Activated naive CD4-positive, alpha-beta T cell treated with anti-CD3 and anti-CD28 coated beads, Interleukin-2, amount 50 U/mL, for 72 hours (primary cell): ENCODE data around the gene FAM187B. TPM values are rescaled to one million over a fixed set of nuclear protein-coding genes. Genes with fewer than 3 reads are reported as not detected.
"Not testable (repeated sequence)": the region's sequence is repeated elsewhere in the genome, so short reads cannot be mapped to it uniquely, and the experiment has no call there.

ENCODE experiments used
- ATAC-seq, 2 donors: fragments of 150-1000 bp; cut with Tn5 transposase; 2 replicates each; pipeline ENCODE4 v1.10.0; 2021; ENCODE audit warnings: mild to moderate bottlenecking in 2 of 2, moderate library complexity in 2 of 2
- DNase-seq, 2 donors: peaks; one replicate each; pipeline ENCODE4 v3.0.0; 2021 to 2022; ENCODE audit warnings: low spot score in 2 of 2
- H3K27ac Mint-ChIP-seq, 2 donors: one replicate each; pipeline ENCODE4 v1.8.0; 2022; ENCODE audit warnings: mild to moderate bottlenecking in 2 of 2, mixed read lengths in 2 of 2
- H3K36me3 Mint-ChIP-seq, 2 donors: one replicate each; pipeline ENCODE4 v1.8.0; 2022; ENCODE audit warnings: mixed read lengths in 2 of 2
- H3K9me3 Mint-ChIP-seq, 2 donors: one replicate each; pipeline ENCODE4 v1.8.0; 2022; ENCODE audit warnings: mixed read lengths in 2 of 2
- total RNA-seq, 2 donors: library from RNA; stranded (reverse); gene quantifications; one replicate each; pipeline ENCODE4 v1.2.3, GENCODE V29; 2022

The FAM187B gene
- total RNA-seq, 2 donors from 2014 or later: not detected

GRCh38 chr19:35223862-35224505 is 4.6 kb downstream of the FAM187B start:
- Mint-ChIP-seq H3K36me3 (peaks cover 0 to 8% of the 10 kb centered on the region in 2 donors), H3K27ac (no peak overlapping the region), H3K9me3 (peaks cover 6 to 7% of the 10 kb centered on the region in 2 donors)
- ATAC-seq (no peak), DNase-seq (peak in 1 of 2 donors; percentile 47)

GRCh38 chr19:35223084-35223790 is 5.3 kb downstream of the FAM187B start:
- H3K27ac Mint-ChIP-seq: peak overlapping the region in 1 of 2 donors; percentile 22
- H3K36me3 Mint-ChIP-seq: peaks cover 0 to 13% of the 10 kb centered on the region in 2 donors
- peaks cover 6 to 7% of the 10 kb centered on the region in 2 donors for H3K9me3 Mint-ChIP-seq
- peak in 1 of 2 donors; percentile 40 for DNase-seq
- ATAC-seq: no peak

- peaks cover 0 to 15% of the 10 kb centered on the region in 2 donors for H3K36me3 Mint-ChIP-seq
- ATAC-seq (no peak), DNase-seq (peak in 1 of 2 donors; percentile 40)
- H3K9me3 Mint-ChIP-seq: peaks cover 6 to 7% of the 10 kb centered on the region in 2 donors
- H3K27ac Mint-ChIP-seq: no peak overlapping the region
Measured at GRCh38 chr19:35222373-35223015, 6.0 kb downstream of the FAM187B start.

GRCh38 chr19:35220973-35221590 is 7.5 kb downstream of the FAM187B start:
- H3K36me3 Mint-ChIP-seq: peaks cover 0 to 27% of the 10 kb centered on the region in 2 donors
- not testable (repeated sequence) for ATAC-seq, H3K27ac Mint-ChIP-seq, H3K9me3 Mint-ChIP-seq
- peak in 1 of 2 donors; percentile 11 for DNase-seq

GRCh38 chr19:35220315-35220921 is 8.1 kb downstream of the FAM187B start:
- H3K27ac Mint-ChIP-seq: no peak overlapping the region
- ATAC-seq (no peak), DNase-seq (peak in 1 of 2 donors; percentile 20)
- H3K36me3 Mint-ChIP-seq: peaks cover 0 to 27% of the 10 kb centered on the region in 2 donors
- peaks cover 6 to 11% of the 10 kb centered on the region in 2 donors for H3K9me3 Mint-ChIP-seq

- Mint-ChIP-seq H3K27ac (no peak overlapping the region), H3K36me3 (peaks cover 0 to 27% of the 10 kb centered on the region in 2 donors), H3K9me3 (peaks cover 6 to 14% of the 10 kb centered on the region in 2 donors)
- ATAC-seq (no peak), DNase-seq (no peak)
Measured at GRCh38 chr19:35219008-35219407, 9.5 kb downstream of the FAM187B start.

- Mint-ChIP-seq H3K9me3 (peaks cover 6 to 14% of the 10 kb centered on the region in 2 donors), H3K27ac (no peak overlapping the region), H3K36me3 (peaks cover 0 to 27% of the 10 kb centered on the region in 2 donors)
- no peak for ATAC-seq
- no peak for DNase-seq
Measured at GRCh38 chr19:35217649-35217990, 10.9 kb downstream of the FAM187B start.

- peaks cover 4 to 32% of the 10 kb centered on the region in 2 donors for H3K36me3 Mint-ChIP-seq
- peak overlapping the region in 1 of 2 donors; percentile 68 for H3K27ac Mint-ChIP-seq
- H3K9me3 Mint-ChIP-seq: peaks cover 6 to 14% of the 10 kb centered on the region in 2 donors
- ATAC-seq (no peak), DNase-seq (peak in 1 of 2 donors; percentile 52)
Measured at GRCh38 chr19:35216833-35217648, 11.5 kb downstream of the FAM187B start.

- DNase-seq: peak in 1 of 2 donors; percentile 31
- no peak for ATAC-seq
- Mint-ChIP-seq H3K9me3 (peaks cover 6 to 14% of the 10 kb centered on the region in 2 donors), H3K27ac (peak overlapping the region; percentile 65 to 98), H3K36me3 (peaks cover 7 to 35% of the 10 kb centered on the region in 2 donors)
Measured at GRCh38 chr19:35216016-35216832, 12.3 kb downstream of the FAM187B start.

GRCh38 chr19:35214766-35215422 is 13.6 kb downstream of the FAM187B start:
- peak overlapping the region; percentile 98 to 99 for H3K27ac Mint-ChIP-seq
- H3K36me3 Mint-ChIP-seq: peaks cover 7 to 35% of the 10 kb centered on the region in 2 donors
- peak in 1 of 2 donors; percentile 1 for DNase-seq
- no peak for ATAC-seq
- peaks cover 6 to 14% of the 10 kb centered on the region in 2 donors for H3K9me3 Mint-ChIP-seq

- DNase-seq (peak; percentile 83 to 84), ATAC-seq (peak; percentile 84 to 85)
- H3K27ac Mint-ChIP-seq: peak overlapping the region; percentile 98 to 99
- peaks cover 0 to 7% of the 10 kb centered on the region in 2 donors for H3K9me3 Mint-ChIP-seq
- peaks cover 7 to 26% of the 10 kb centered on the region in 2 donors for H3K36me3 Mint-ChIP-seq
Measured at GRCh38 chr19:35213663-35214632, 14.6 kb downstream of the FAM187B start.

- DNase-seq (no peak), ATAC-seq (no peak)
- H3K36me3 Mint-ChIP-seq: peaks cover 7 to 23% of the 10 kb centered on the region in 2 donors
- H3K27ac Mint-ChIP-seq: peak overlapping the region; percentile 98 to 99
- peaks cover 0 to 7% of the 10 kb centered on the region in 2 donors for H3K9me3 Mint-ChIP-seq
Measured at GRCh38 chr19:35212241-35212640, 16.3 kb downstream of the FAM187B start.

- peaks cover 0 to 7% of the 10 kb centered on the region in 2 donors for H3K9me3 Mint-ChIP-seq
- ATAC-seq (peak; percentile 14 to 23), DNase-seq (peak; percentile 46 to 72)
- peak overlapping the region; percentile 98 to 99 for H3K27ac Mint-ChIP-seq
- peaks cover 7 to 17% of the 10 kb centered on the region in 2 donors for H3K36me3 Mint-ChIP-seq
Measured at GRCh38 chr19:35211545-35212230, 16.9 kb downstream of the FAM187B start.
